HEK293T (cell line): ENCODE data around the gene GPR62.

Experiments used
- CTCF ChIA-PET: fragments of 350-600 bp; formaldehyde crosslinking; extraction: SDS; loops from one replicate; lab custom pipeline; 2021; ENCODE audit warnings: antibody characterized with exemption, inconsistent platforms; lab: Yijun Ruan, JAX
- POLR2A ChIA-PET: fragments of 350-600 bp; formaldehyde crosslinking; extraction: SDS; loops from one replicate; lab custom pipeline; 2020; ENCODE audit warnings: antibody characterized with exemption, inconsistent platforms; lab: Yijun Ruan, JAX
- DNase-seq: peaks from one replicate; pipeline ENCODE4 v3.0.0; 2012; ENCODE audit warnings: mixed read lengths; ENCODE audit errors: extremely low spot score
- ARNT ChIP-seq: fragments of 450-650 bp; IDR thresholded peaks from 2 replicates; pipeline ENCODE4 v1.6.1; 2017; ENCODE audit warnings: mild to moderate bottlenecking
- BHLHE40 ChIP-seq: fragments of 450-650 bp; IDR thresholded peaks from 2 replicates; pipeline ENCODE4 v1.6.1; 2016; ENCODE audit warnings: mild to moderate bottlenecking, moderate library complexity, borderline replicate concordance
- CTBP1 ChIP-seq: fragments of 450-650 bp; IDR thresholded peaks from 2 replicates; pipeline ENCODE4 v1.6.1; 2016; ENCODE audit warnings: borderline replicate concordance
- ELF4 ChIP-seq: fragments of 450-650 bp; IDR thresholded peaks from 2 replicates; pipeline ENCODE4 v1.6.1; 2017; ENCODE audit warnings: antibody characterized with exemption
- FOXA1 ChIP-seq: fragments of 450-650 bp; IDR thresholded peaks from 2 replicates; pipeline ENCODE4 v1.6.1; 2016; ENCODE audit warnings: mild to moderate bottlenecking
- FOXK2 ChIP-seq: fragments of 450-650 bp; IDR thresholded peaks from 2 replicates; pipeline ENCODE4 v1.6.1; 2016; ENCODE audit warnings: mild to moderate bottlenecking
- FOXM1 ChIP-seq: fragments of 450-650 bp; IDR thresholded peaks from 2 replicates; pipeline ENCODE4 v1.6.1; 2017; ENCODE audit warnings: mild to moderate bottlenecking, borderline replicate concordance
- HDGF ChIP-seq: fragments of 450-650 bp; IDR thresholded peaks from 2 replicates; pipeline ENCODE4 v1.6.1; 2017; ENCODE audit warnings: antibody characterized with exemption, borderline replicate concordance
- NFRKB ChIP-seq: fragments of 450-650 bp; IDR thresholded peaks from 2 replicates; pipeline ENCODE4 v1.6.1; 2016; ENCODE audit warnings: mild to moderate bottlenecking, moderate library complexity
- SUZ12 ChIP-seq: fragments of 450-650 bp; IDR thresholded peaks from 2 replicates; pipeline ENCODE4 v1.6.1; 2016; ENCODE audit warnings: mild to moderate bottlenecking
- TARDBP ChIP-seq: fragments of 450-650 bp; IDR thresholded peaks from 2 replicates; pipeline ENCODE4 v1.6.1; 2016
- ZNF384 ChIP-seq: fragments of 450-650 bp; IDR thresholded peaks from 2 replicates; pipeline ENCODE4 v1.6.1; 2016
- TF ChIP-seq, protein P1 (sequence below): fragments of 450-650 bp; IDR thresholded peaks from 2 replicates; pipeline ENCODE4 v1.6.1; 2016

GPR62 gene

DNA sequence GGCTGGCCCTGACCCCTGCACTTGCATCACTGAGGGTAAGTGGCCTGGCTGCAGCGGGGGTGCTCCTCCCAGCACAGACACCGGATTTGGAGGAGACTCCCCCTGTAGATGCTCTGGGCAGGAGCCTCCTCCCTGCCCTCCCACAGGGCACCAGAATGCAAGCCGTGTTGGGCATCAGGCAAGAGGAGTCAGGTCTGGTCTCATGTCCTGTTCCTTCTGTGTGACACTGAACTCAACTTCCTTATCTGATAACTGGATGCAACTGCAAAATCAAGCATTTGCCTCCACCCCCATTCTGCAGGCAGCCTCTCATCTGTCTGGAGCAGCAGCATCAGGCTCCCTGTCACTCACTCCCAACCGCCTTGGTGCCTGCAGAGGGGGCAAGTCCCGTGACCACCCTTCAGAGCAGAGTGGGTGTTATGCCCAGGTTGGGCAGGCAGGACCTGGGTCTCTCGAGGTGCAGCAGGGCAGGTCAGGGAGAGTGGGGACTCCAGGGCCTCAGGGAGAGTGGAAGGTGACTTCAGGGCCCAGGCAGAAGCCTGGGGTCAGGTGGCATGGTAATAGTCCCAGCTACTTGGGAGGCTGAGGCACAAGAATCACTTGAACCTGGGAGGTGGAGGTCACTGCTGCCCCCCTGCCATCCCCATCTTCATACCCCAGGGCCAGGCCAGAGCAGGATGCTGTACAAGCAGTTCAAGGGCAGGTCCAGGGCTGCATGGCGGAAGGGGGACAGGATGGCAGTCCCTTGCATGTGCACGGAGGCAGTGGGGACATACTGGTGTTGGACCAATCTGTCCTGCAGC lies 51.0 kb downstream of the GPR62 start:
- ChIA-PET CTCF (interaction anchor here (1.0 to 3.5 kb wide), 4 partner anchors 30 to 139 kb away, joined by 6 to 31 read pairs (median 13); no protein-coding TSS in a partner anchor), POLR2A (interaction anchor here (0.9 to 3.7 kb wide), 4 partner anchors 10 to 148 kb away, joined by 3 to 21 read pairs (median 4); partner anchors contain the start of genes DUSP7 and POC1A)
- DNase-seq: no peak
- TF ChIP-seq ELF4 (no peak), NFRKB (no peak)
- TF ChIP-seq, protein P1, sequence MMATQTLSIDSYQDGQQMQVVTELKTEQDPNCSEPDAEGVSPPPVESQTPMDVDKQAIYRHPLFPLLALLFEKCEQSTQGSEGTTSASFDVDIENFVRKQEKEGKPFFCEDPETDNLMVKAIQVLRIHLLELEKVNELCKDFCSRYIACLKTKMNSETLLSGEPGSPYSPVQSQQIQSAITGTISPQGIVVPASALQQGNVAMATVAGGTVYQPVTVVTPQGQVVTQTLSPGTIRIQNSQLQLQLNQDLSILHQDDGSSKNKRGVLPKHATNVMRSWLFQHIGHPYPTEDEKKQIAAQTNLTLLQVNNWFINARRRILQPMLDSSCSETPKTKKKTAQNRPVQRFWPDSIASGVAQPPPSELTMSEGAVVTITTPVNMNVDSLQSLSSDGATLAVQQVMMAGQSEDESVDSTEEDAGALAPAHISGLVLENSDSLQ: 0 out of 2 replicates have a peak, but pooled peaks have one; percentile 6

DNA sequence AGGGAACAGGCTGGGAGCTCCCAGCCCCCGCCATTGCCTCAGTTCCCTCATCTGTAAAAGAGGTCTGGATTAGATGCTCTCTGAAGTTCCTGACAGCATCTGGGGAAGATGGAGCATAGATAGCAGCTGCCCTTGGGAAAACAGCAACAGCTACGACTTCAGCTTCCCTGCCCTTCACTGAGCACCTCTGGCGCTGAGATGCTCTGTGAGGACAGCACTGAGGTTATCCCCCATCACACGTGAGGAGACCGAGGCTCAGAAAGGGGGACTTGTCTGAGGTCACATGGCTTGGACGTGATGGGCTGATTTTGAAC lies 51.6 kb downstream of the GPR62 start:
- no peak for DNase-seq
- POLR2A ChIA-PET: no interaction called here
- CTCF ChIA-PET: no interaction called here

More for the DNA sequence above, 51.6 kb downstream of the GPR62 start:
- TF ChIP-seq BHLHE40: no peak
- no peak for TF ChIP-seq CTBP1
- no peak for TF ChIP-seq SUZ12
- no peak for TF ChIP-seq TARDBP
- no peak for TF ChIP-seq FOXM1
- no peak for TF ChIP-seq HDGF
- no peak for TF ChIP-seq ZNF384
- TF ChIP-seq FOXK2: no peak
- TF ChIP-seq FOXA1: no peak
- no peak for TF ChIP-seq NFRKB
- TF ChIP-seq ELF4: no peak
- TF ChIP-seq, protein P1: no peak
- no peak for TF ChIP-seq ARNT
